ENCODE measurements around the gene STT3A. TPM values are rescaled to one million over a fixed set of nuclear protein-coding genes. Genes with fewer than 3 reads are reported as not detected.
A peak's percentile ranks its signal among the peaks of the same experiment; 100 is the strongest.

Gene STT3A
- total RNA-seq, 1 donor from 2014 or later, result 57.6 TPM

GRCh38 chr11:125603207-125603606 lies 10.6 kb downstream of the STT3A start:
- Histone ChIP-seq H3K36me3 (peaks cover 97% of the 10 kb centered on the region), H3K4me3 (no peak overlapping the region), H3K4me1 (peaks cover 11% of the 10 kb centered on the region), H3K9me3 (replicated peaks) (no peaks in the 10 kb centered on the region), H3K27me3 (ENCODE audit: low read depth) (no peaks in the 10 kb centered on the region), H3K27ac (replicated peaks) (peak overlapping the region; percentile 17)
- no peak for DNase-seq
- intact Hi-C loops (cut with micrococcal nuclease), result no loop called here
- TF ChIP-seq CTCF (IDR thresholded peaks at IDR 0.05; ENCODE audit: borderline replicate concordance), result no peak

- no peak for DNase-seq
- Histone ChIP-seq H3K27me3 (ENCODE audit: low read depth) (no peaks in the 10 kb centered on the region), H3K36me3 (peaks cover 99% of the 10 kb centered on the region), H3K4me3 (no peak overlapping the region), H3K9me3 (replicated peaks) (no peaks in the 10 kb centered on the region), H3K27ac (replicated peaks) (no peak overlapping the region), H3K4me1 (peaks cover 11% of the 10 kb centered on the region)
- TF ChIP-seq CTCF (IDR thresholded peaks at IDR 0.05; ENCODE audit: borderline replicate concordance), result no peak
- intact Hi-C loops (cut with micrococcal nuclease), result no loop called here
Measured at GRCh38 chr11:125605417-125605816, 12.8 kb downstream of the STT3A start.

GRCh38 chr11:125609545-125609944 lies 16.9 kb downstream of the STT3A start:
- TF ChIP-seq CTCF (IDR thresholded peaks at IDR 0.05; ENCODE audit: borderline replicate concordance), result no peak

GRCh38 chr11:125618383-125618782 lies 25.7 kb downstream of the STT3A start:
- H3K27ac ChIP-seq (replicated peaks), result no peak overlapping the region
- no peaks in the 10 kb centered on the region for H3K4me1 ChIP-seq
- intact Hi-C loops (cut with micrococcal nuclease), result no loop called here
- DNase-seq, result no peak
- no peak overlapping the region for H3K4me3 ChIP-seq
- no peaks in the 10 kb centered on the region for H3K27me3 ChIP-seq (ENCODE audit: low read depth)
- peaks cover 87% of the 10 kb centered on the region for H3K36me3 ChIP-seq
- no peaks in the 10 kb centered on the region for H3K9me3 ChIP-seq (replicated peaks)
- no peak for TF ChIP-seq CTCF (IDR thresholded peaks at IDR 0.05; ENCODE audit: borderline replicate concordance)

More at GRCh38 chr11:125609545-125609944, 16.9 kb downstream of the STT3A start:
- Histone ChIP-seq H3K4me1 (no peaks in the 10 kb centered on the region), H3K27me3 (ENCODE audit: low read depth) (no peaks in the 10 kb centered on the region), H3K36me3 (peaks cover 100% of the 10 kb centered on the region), H3K9me3 (replicated peaks) (no peaks in the 10 kb centered on the region), H3K4me3 (no peak overlapping the region), H3K27ac (replicated peaks) (no peak overlapping the region)
- DNase-seq, result no peak
- intact Hi-C loops (cut with micrococcal nuclease), result no loop called here

- intact Hi-C loops (cut with micrococcal nuclease), result no loop called here
- Histone ChIP-seq H3K27ac (replicated peaks) (no peak overlapping the region), H3K36me3 (peaks cover 51% of the 10 kb centered on the region), H3K4me3 (no peak overlapping the region), H3K27me3 (ENCODE audit: low read depth) (no peaks in the 10 kb centered on the region), H3K4me1 (peaks cover 24% of the 10 kb centered on the region), H3K9me3 (replicated peaks) (no peaks in the 10 kb centered on the region)
- no peak for DNase-seq
- no peak for TF ChIP-seq CTCF (IDR thresholded peaks at IDR 0.05; ENCODE audit: borderline replicate concordance)
Measured at GRCh38 chr11:125621995-125622394, 29.3 kb downstream of the STT3A start.

- intact Hi-C loops (cut with micrococcal nuclease), result no loop called here
- Histone ChIP-seq H3K4me3 (no peak overlapping the region), H3K27me3 (ENCODE audit: low read depth) (no peaks in the 10 kb centered on the region), H3K9me3 (replicated peaks) (no peaks in the 10 kb centered on the region), H3K27ac (replicated peaks) (no peak overlapping the region), H3K36me3 (peaks cover 40% of the 10 kb centered on the region), H3K4me1 (peaks cover 24% of the 10 kb centered on the region)
- TF ChIP-seq CTCF (IDR thresholded peaks at IDR 0.05; ENCODE audit: borderline replicate concordance), result no peak
- DNase-seq, result no peak
Measured at GRCh38 chr11:125623064-125623463, 30.4 kb downstream of the STT3A start.
